ENCODE data around the gene NCOR2. TPM values are rescaled to one million over a fixed set of nuclear protein-coding genes. Genes with fewer than 3 reads are reported as not detected.

The NCOR2 gene
- total and polyA plus RNA-seq, 2 of the 8 experiments (the other 6 are each of a cell fraction or from before 2014, with no cell fraction given): 14.8 to 275 TPM

DNA sequence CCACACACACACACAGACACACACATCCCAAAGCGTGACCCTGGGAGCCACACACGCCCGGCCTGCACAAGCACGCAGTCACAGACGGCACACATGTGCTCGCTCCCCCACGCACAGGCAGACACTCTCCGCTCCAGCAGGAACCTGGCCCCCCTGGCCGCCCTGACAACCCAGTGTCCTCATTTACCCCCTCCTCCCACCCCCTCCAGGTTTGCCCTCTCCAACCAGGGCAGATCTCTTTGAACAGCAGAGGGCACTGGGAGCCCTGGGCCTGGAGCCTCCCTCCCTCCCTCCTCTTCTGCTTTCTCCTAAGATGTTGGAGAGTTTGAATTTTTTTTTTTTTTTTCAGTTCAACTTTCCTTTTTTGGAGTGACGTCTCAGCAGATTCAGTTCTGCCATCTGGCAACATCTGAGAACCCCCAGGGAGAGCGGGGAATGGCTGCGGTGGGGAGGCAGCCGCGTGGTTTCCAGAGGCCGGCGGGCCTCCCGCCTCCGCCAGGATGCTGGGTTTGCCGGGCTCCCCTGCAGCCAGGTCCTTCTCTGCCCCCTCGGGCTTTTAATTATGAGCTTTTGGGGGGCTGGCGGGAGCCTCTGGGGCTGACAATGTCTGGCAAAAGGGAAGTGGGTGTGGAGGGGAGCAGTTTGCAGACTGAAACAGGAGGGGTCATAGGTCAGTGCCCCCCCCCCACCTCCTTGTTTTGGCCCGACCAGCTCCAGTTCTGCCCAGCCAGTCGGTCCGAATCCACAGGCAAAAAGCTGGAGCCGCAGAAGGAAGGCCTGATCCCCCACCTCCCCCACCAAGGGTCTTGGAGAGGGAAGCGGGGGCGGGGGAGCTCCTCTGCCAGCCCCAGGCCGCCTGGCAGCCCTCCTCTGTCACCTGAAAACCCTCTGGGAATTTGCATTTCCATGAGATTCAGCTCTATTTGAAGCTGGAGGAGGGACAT lies 1.3 kb upstream of the NCOR2 start (continued):
- TF ChIP-seq, protein P1, sequence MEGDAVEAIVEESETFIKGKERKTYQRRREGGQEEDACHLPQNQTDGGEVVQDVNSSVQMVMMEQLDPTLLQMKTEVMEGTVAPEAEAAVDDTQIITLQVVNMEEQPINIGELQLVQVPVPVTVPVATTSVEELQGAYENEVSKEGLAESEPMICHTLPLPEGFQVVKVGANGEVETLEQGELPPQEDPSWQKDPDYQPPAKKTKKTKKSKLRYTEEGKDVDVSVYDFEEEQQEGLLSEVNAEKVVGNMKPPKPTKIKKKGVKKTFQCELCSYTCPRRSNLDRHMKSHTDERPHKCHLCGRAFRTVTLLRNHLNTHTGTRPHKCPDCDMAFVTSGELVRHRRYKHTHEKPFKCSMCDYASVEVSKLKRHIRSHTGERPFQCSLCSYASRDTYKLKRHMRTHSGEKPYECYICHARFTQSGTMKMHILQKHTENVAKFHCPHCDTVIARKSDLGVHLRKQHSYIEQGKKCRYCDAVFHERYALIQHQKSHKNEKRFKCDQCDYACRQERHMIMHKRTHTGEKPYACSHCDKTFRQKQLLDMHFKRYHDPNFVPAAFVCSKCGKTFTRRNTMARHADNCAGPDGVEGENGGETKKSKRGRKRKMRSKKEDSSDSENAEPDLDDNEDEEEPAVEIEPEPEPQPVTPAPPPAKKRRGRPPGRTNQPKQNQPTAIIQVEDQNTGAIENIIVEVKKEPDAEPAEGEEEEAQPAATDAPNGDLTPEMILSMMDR (IDR thresholded peaks at IDR 0.05; ENCODE audit: control extremely low read depth in 1 of 3, insufficient read depth in 1 of 3, low read depth in 1 of 3, low read length in 3 of 3): peak; percentile 18 to 48 (median 35)
- no peak for TF ChIP-seq ZNF274 (IDR thresholded peaks at IDR 0.05; ENCODE audit: borderline replicate concordance, extremely low read depth, low read length)
- TF ChIP-seq KDM4A (IDR thresholded peaks at IDR 0.05; ENCODE audit: low read depth, low read length, severe bottlenecking): no peak
- TF ChIP-seq SIRT6 (IDR thresholded peaks at IDR 0.05; ENCODE audit: low read length): no peak
- no peak for TF ChIP-seq CBX8 (IDR thresholded peaks at IDR 0.05; ENCODE audit: borderline replicate concordance, low read depth, low read length)
- TF ChIP-seq CTBP2 (IDR thresholded peaks at IDR 0.05; ENCODE audit: borderline replicate concordance, insufficient read depth, insufficient read length, low read length): no peak
- no peak for TF ChIP-seq JUN (IDR thresholded peaks at IDR 0.05; ENCODE audit: low read depth, low read length)
- no peak for TF ChIP-seq RBBP5 (IDR thresholded peaks at IDR 0.05; ENCODE audit: borderline replicate concordance, low read depth, low read length)
- TF ChIP-seq TCF12 (IDR thresholded peaks at IDR 0.05; ENCODE audit: low read depth, low read length): no peak
- TF ChIP-seq BRCA1 (IDR thresholded peaks at IDR 0.05; ENCODE audit: low read depth, low read length): no peak
- peak; percentile 85; the same call in 1 of the 2 replicates for TF ChIP-seq EGR1 (IDR thresholded peaks at IDR 0.05; ENCODE audit: borderline replicate concordance, low read depth, low read length)
- TF ChIP-seq SP1 (IDR thresholded peaks at IDR 0.05; ENCODE audit: low read depth, low read length): no peak
- TF ChIP-seq ASH2L (IDR thresholded peaks at IDR 0.05; ENCODE audit: low read length): peak; percentile 57
- no peak for TF ChIP-seq HDAC6 (IDR thresholded peaks at IDR 0.05; ENCODE audit: low read depth, low read length)
- no peak for TF ChIP-seq CHD2 (IDR thresholded peaks at IDR 0.05; ENCODE audit: low read length)
- TF ChIP-seq GABPA (IDR thresholded peaks at IDR 0.05; ENCODE audit: borderline replicate concordance, insufficient read depth, low read length): no peak
- no peak for TF ChIP-seq CEBPB (IDR thresholded peaks at IDR 0.05; ENCODE audit: low read depth, low read length)
- TF ChIP-seq, protein P2, sequence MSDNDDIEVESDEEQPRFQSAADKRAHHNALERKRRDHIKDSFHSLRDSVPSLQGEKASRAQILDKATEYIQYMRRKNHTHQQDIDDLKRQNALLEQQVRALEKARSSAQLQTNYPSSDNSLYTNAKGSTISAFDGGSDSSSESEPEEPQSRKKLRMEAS (IDR thresholded peaks at IDR 0.05): 0 out of 2 replicates have a peak, but pooled peaks have one; percentile 13
- TF ChIP-seq TAF7 (optimal IDR thresholded peaks at IDR 0.05; ENCODE audit: borderline replicate concordance, low read depth, low read length): no peak
- no peak for TF ChIP-seq POU5F1 (IDR thresholded peaks at IDR 0.05; ENCODE audit: low read depth, low read length)
- peak in 1 of 2 experiments; percentile 1; a peak in 1 of 4 replicates for TF ChIP-seq HDAC2 (IDR thresholded peaks at IDR 0.05; ENCODE audit: borderline replicate concordance in 1 of 2, low read depth in 2 of 2, low read length in 2 of 2)

Data from H1 (cell line).